HT1080 (cell line): Measurements from ENCODE around the gene LHFPL5. TPM values are rescaled to one million over a fixed set of nuclear protein-coding genes. Genes with fewer than 3 reads are reported as not detected.

Experiments
- DNase-seq: peaks from one replicate; pipeline ENCODE4 v3.0.0-alpha.2; 2015; ENCODE audit warnings: low read depth
- total RNA-seq: library from RNA; depleted of rRNA; stranded (reverse); fragments of >200 nt; shearing (Covaris generic); gene quantifications from 2 replicates; pipeline ENCODE4 v1.2.3, GENCODE V29; 2014; rRNA removed

Gene LHFPL5
- total RNA-seq, 1 experiment from 2014 or later: not detected

GRCh38 chr6:35852994-35853393 lies 47.8 kb downstream of the LHFPL5 start:
- DNase-seq: no peak

GRCh38 chr6:35856250-35856649 lies 51.1 kb downstream of the LHFPL5 start:
- DNase-seq: no peak

GRCh38 chr6:35857853-35858252 lies 52.7 kb downstream of the LHFPL5 start:
- no peak for DNase-seq

GRCh38 chr6:35859367-35859766 lies 54.2 kb downstream of the LHFPL5 start:
- DNase-seq: no peak

Other genes starting within 250 kb of the LHFPL5 start
- gene FKBP5, start 116.4 kb upstream of the LHFPL5 start, total RNA-seq: 9.3 and 15.2 TPM in 2 replicates
- gene ARMC12, start 68.3 kb upstream of the LHFPL5 start, total RNA-seq: not detected in 2 replicates
- gene CLPSL2, start 28.8 kb upstream of the LHFPL5 start, total RNA-seq: not detected in 2 replicates
- gene CLPSL1, start 24.3 kb upstream of the LHFPL5 start, total RNA-seq: not detected in 2 replicates
- gene CLPS, start 8.0 kb upstream of the LHFPL5 start, total RNA-seq: not detected in 2 replicates
- 62.0 and 72.3 TPM in 2 replicates for gene SRPK1, start 115.7 kb downstream of the LHFPL5 start, total RNA-seq
- gene SLC26A8, start 219.3 kb downstream of the LHFPL5 start, total RNA-seq: 0.26 and 0.27 TPM in 2 replicates
- gene MAPK14, start 222.5 kb downstream of the LHFPL5 start, total RNA-seq: 28.6 and 31.3 TPM in 2 replicates